ENCODE data around the gene AP5S1.

Gene AP5S1

DNA sequence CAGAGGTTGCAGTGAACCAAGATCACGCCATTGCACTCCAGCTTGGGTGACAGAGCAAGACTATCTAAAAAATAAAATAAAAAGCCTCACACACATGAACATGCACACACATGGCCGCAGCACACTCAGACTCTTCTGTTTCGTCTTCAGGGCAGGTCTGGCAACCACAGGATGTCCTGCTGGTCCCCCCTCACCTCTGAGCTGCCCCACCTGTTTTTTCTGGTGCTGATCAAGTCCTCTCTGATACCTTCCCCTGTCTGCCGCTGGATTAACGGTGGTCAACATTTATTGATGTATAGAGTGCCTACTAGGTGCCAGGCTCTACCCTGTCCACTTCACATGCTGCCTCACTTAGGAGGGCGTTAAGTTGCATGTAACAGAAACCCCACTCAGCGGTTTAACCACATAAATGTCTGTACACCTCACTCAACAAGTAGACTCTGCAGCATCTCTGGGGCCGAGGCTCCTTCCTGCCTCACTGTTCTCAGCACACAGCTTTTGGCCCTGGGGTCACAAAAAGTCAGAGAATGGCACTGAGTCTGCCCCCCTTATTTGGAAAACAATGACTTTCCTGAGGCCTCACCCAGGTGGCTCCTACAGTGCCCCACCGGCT, 4.5 kb upstream of the AP5S1 start:
- no peak for DNase-seq (ENCODE audit: low read depth)
- no peak for TF ChIP-seq CTCF (IDR thresholded peaks at IDR 0.05; ENCODE audit: control insufficient read depth, insufficient read depth, low read depth, low read length, missing control alignments)

DNA sequence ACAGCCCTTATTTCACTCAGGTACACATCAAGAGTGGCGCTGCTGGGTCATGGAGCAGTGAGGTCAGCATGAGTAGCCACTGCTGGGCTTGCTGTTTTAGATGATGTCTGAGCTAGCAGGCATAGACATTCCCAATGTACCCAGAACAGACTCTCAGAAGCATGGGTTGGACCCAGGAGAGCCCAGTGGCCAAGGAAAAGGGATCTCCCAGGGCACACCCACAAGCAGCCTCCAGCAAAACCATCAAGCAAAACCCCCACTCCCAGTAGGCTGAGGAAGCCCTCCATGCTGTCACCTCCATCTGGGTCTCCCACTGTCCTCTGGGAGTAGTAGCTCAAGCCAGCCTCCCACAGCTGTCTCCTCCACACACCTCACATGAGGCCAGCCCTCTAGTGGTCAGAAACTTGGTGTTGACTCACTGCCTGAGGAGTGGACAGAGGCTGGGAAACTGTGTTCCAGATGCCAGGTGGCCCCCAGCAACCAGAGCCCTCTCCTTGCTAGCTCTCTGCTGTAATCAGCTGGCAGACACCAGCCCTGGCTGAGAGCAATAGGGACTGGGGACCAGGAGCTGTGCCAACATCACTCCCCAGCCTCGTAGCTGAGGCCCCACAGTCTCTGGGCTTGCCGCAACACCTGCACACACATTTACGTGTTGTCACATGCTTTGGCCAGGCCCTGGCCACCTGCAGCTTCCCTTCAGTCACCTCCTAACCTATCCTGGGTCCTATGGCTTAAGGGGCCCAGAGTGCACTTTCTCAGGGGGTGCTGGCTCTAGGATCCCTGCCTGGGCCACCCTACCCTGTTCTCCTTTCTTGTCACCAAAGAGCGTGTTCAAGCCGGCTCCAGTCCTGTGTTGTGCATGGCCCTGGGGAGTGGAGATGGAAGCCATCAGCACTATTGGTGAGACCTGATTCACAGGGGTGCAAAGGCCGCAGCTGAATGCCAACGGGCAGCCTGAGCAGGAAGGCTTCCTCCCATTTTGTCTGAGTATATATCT, 1.9 kb upstream of the AP5S1 start:
- no peak for DNase-seq (ENCODE audit: low read depth)
- TF ChIP-seq CTCF (IDR thresholded peaks at IDR 0.05; ENCODE audit: control insufficient read depth, insufficient read depth, low read depth, low read length, missing control alignments): peak; percentile 85
- H3K4me3 ChIP-seq (ENCODE audit: control insufficient read depth, low read depth, low read length): no peak overlapping the region

More for the DNA sequence above, 4.5 kb upstream of the AP5S1 start:
- H3K4me3 ChIP-seq (ENCODE audit: control insufficient read depth, low read depth, low read length): no peak overlapping the region

- peak overlapping the region; percentile 72 for H3K4me3 ChIP-seq (ENCODE audit: control insufficient read depth, low read depth, low read length)
- no peak for DNase-seq (ENCODE audit: low read depth)
- TF ChIP-seq CTCF (IDR thresholded peaks at IDR 0.05; ENCODE audit: control insufficient read depth, insufficient read depth, low read depth, low read length, missing control alignments): no peak
These were observed 818 bp upstream of the AP5S1 start for GRCh38 chr20:3819411-3820047.

DNA sequence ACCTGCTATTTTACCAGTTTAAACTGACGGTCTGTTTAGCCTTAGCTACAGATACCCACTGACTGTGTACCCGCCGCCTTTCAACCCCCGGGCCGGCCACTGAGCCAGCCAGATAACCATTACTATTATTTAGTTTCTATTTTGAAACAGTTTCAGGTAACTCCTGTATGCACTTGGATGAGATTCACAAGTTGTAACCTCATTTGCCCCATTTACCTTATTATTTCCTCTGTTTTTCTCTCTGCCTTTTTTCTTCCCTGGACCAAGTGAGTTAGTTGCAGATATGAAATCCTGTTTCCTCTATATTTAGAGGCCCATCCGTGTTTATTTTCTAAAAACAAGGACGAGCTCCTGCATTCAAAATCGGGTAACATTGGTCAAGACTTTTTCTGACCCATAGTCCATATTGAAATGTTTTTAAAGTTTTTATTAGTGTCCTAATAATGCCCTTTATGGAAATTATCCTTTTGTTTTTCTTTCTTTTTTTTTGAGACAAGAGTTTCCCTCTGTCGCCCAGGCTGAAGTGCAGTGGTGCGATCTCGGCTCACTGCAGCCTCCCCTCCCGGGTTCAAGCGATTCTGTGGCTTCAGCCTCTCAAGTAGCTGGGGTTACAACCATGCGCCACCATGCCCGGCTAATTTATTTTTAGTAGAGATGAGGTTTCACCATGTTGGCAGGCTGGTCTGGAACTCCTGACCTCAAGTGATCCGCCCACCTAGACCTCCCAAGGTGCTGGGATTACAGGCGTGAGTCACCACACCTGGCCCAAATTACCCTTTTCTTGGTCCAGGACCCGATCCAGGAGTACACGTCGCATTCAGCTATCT, 767 bp downstream of the AP5S1 start:
- DNase-seq (ENCODE audit: low read depth): no peak
- peak overlapping the region; percentile 72 for H3K4me3 ChIP-seq (ENCODE audit: control insufficient read depth, low read depth, low read length)
- TF ChIP-seq CTCF (IDR thresholded peaks at IDR 0.05; ENCODE audit: control insufficient read depth, insufficient read depth, low read depth, low read length, missing control alignments): no peak

DNA sequence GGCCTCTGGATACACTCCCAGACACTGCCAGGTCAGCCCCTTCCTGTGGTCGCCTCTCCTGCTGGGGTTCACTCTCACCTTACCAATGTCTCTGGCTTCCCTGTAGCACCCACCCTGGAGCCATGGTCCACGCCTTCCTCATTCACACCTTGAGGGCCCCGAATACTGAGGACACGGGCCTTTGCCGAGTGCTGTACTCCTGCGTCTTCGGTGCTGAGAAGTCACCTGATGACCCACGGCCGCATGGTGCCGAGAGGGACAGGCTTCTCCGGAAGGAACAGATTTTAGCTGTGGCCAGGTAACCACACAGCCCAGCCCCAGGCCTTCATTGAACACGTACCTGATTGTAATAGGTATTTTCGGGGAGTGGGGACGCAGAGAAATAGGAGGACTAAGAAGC, 1.6 kb downstream of the AP5S1 start:
- no peak for DNase-seq (ENCODE audit: low read depth)

More for the DNA sequence above, 1.6 kb downstream of the AP5S1 start:
- H3K4me3 ChIP-seq (ENCODE audit: control insufficient read depth, low read depth, low read length): no peak overlapping the region
- no peak for TF ChIP-seq CTCF (IDR thresholded peaks at IDR 0.05; ENCODE audit: control insufficient read depth, insufficient read depth, low read depth, low read length, missing control alignments)

Data from AG09309 (cell line).